PFSK-1 (cell line): ENCODE measurements around the gene SCYL2.

Source experiments
- FOXP2 ChIP-seq: optimal IDR thresholded peaks from 2 replicates; pipeline ENCODE3; 2011; ENCODE audit warnings: borderline replicate concordance, control low read depth, inconsistent platforms; ENCODE audit not compliant: insufficient read depth; ENCODE audit errors: extremely low read length, extremely low read depth
- POLR2AphosphoS5 ChIP-seq: IDR thresholded peaks from 2 replicates; pipeline ENCODE4 v1.6.1; 2012; ENCODE audit warnings: low read depth, mild to moderate bottlenecking, control low read depth, low read length, moderate library complexity
- REST ChIP-seq, 2 experiments: IDR thresholded peaks; 2 replicates each; pipeline versions ENCODE4 v1.6.1 to v1.8.0; 2011 to 2012; ENCODE audit warnings: low read depth in 2 of 2, low read length in 2 of 2, control low read depth in 1 of 2, inconsistent platforms in 1 of 2, mild to moderate bottlenecking in 1 of 2, moderate library complexity in 1 of 2; ENCODE audit not compliant: insufficient read depth in 1 of 2
- SIN3A ChIP-seq: IDR thresholded peaks from 2 replicates; pipeline ENCODE4 v1.6.1; 2012; ENCODE audit warnings: mild to moderate bottlenecking, low read length, moderate library complexity, borderline replicate concordance; ENCODE audit not compliant: insufficient read depth
- TAF1 ChIP-seq: IDR thresholded peaks from 2 replicates; pipeline ENCODE4 v1.6.1; 2012; ENCODE audit warnings: low read length, control low read depth, borderline replicate concordance; ENCODE audit not compliant: insufficient read depth

The SCYL2 gene

DNA sequence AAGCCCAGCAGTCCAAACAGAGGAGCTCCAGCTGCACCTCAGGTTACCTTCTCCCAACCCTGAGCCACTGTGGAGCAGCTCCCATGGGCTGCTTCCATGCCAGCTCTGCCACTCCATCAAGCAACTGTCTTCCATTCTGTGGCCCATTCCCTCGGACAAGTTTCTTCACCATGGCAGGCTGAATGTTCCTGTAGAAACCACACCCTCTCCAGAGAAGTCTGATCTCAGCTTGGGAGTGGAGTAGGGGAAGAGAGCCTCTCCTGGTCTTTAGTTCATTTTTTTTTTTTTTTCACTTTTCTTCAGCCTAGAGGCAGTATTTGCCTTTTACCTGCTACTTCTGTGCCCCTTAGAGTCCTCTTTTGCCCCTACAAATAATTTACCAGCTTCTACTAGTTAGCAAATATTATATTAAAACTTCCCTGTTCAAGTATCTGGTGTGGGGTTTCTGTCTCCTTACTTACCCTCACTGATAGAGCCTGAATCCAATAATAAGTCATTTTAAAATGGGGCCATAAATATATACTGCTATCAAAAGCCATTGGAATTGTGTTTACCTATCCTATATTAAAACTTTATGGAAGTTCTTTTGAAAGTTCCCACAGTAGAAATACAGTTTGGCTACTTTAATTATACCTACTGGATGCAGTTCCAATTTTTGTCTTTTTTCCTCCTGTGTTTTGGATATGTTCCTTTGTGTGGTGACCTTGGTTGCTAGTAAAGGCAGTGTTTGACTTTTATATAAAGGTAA is 78.2 kb downstream of the SCYL2 start:
- TF ChIP-seq POLR2AphosphoS5 (no peak), SIN3A (no peak), REST (IDR thresholded peaks at IDR 0.05; ENCODE audit: insufficient read depth in 1 of 2, low read depth in 2 of 2, low read length in 2 of 2) (no peak), FOXP2 (no peak), TAF1 (no peak)

DNA sequence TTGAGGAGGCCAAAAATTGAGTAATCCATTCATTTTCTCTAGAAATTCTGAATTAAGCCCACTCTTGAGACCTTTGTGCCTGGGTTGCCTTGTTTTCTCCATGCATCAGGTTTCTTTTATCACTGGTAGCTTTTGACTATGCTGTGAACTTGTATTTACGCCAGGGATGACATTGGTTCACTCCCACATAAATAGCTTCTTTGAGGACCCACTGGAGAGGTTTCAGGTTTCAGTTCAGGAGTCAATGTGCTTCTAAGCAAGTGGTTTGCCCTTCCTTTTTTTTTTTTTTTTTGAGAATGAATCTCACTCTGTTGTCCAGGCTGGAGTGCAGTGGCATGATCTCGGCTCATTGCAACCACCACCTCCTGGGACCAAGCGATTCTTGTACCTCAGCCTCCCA is 79.7 kb downstream of the SCYL2 start:
- no peak for TF ChIP-seq POLR2AphosphoS5
- TF ChIP-seq REST (IDR thresholded peaks at IDR 0.05; ENCODE audit: insufficient read depth in 1 of 2, low read depth in 2 of 2, low read length in 2 of 2) = no peak
- no peak for TF ChIP-seq SIN3A
- TF ChIP-seq TAF1 = no peak
- TF ChIP-seq FOXP2 = no peak

GRCh38 chr12:100348657-100349454 is 81.9 kb downstream of the SCYL2 start:
- no peak for TF ChIP-seq TAF1
- no peak for TF ChIP-seq SIN3A
- TF ChIP-seq POLR2AphosphoS5 = no peak
- TF ChIP-seq FOXP2 = no peak
- TF ChIP-seq REST (IDR thresholded peaks at IDR 0.05; ENCODE audit: insufficient read depth in 1 of 2, low read depth in 2 of 2, low read length in 2 of 2) = no peak

- TF ChIP-seq POLR2AphosphoS5 (no peak), REST (IDR thresholded peaks at IDR 0.05; ENCODE audit: insufficient read depth in 1 of 2, low read depth in 2 of 2, low read length in 2 of 2) (no peak), SIN3A (no peak)
Measured at GRCh38 chr12:100356644-100357223, 89.8 kb downstream of the SCYL2 start, which contains the start of gene SLC17A8. TSS of gene SLC17A8 (plus strand) at chr12:100357074. CDS start at chr12:100357392, 318 bp downstream.
